GM19463 (cell line): ENCODE results near the gene NFKB2.

Experiments
- ATAC-seq: cut with Tn5 transposase; IDR thresholded peaks from one replicate; pipeline ENCODE4 v1.9.1; 2021; ENCODE audit warnings: mild to moderate bottlenecking, moderate library complexity; ENCODE audit not compliant: unreplicated experiment

Gene NFKB2

DNA sequence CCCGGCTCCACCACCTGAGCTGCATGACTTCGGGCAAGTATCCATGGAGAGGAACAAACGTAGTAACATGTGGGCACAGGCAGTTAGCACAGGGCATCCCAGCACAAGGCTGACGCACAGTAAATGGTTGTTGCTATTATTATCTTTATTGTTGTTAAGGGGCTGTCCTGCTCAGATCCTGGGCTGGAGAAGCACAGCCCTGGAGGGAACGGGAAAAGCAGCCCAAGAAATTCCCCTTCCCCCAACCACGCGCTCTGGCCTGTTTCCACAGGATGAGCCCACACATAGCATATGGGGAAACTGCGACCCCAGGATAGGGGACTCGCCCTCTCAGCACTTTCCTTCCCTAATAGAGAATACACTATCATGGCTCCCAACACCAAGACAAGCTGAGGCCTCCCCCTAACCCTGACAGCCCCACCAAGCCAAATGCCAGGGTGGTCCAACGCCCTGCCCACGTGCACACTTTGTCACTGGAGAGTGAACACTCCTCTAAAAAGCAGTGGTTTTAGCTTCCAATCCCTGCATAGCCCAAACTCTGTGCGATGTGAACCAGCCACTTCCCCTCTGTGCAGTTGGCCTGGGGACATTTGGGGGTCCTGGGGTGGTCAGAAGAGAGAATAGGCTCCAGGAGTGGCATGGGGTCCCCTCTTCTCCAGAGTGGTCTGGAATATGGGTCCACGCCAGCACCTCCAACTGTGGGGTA lies 12.1 kb downstream of the NFKB2 start:
- ATAC-seq, result no peak

DNA sequence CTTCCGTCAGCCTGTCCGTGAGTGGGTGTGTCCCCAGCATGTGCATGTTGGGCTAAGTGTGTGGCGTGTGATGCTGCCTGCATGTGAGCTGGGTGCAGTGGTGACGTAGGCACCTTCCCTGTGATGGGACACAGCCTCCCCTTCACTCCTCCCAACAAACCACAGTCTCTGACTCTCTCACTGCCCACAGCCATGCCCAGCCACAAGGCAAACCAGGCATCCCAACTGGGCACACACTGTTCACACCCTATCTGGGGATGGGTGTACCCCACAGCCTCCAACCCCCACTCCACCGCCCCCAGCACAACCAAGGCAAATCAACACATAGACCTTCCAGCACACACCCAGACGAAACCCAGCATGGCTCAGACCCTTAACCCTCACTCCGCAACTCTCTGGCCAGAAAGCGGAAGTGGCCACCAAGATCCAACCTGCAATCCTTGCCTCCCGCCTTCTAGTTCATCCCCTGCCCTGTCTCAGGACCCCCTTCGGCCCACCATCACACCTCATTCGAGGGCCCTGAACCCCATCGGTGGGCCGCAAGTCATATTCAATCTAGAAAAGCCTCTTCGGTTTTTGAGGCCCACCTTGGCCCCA lies 12.7 kb downstream of the NFKB2 start:
- ATAC-seq, result no peak

DNA sequence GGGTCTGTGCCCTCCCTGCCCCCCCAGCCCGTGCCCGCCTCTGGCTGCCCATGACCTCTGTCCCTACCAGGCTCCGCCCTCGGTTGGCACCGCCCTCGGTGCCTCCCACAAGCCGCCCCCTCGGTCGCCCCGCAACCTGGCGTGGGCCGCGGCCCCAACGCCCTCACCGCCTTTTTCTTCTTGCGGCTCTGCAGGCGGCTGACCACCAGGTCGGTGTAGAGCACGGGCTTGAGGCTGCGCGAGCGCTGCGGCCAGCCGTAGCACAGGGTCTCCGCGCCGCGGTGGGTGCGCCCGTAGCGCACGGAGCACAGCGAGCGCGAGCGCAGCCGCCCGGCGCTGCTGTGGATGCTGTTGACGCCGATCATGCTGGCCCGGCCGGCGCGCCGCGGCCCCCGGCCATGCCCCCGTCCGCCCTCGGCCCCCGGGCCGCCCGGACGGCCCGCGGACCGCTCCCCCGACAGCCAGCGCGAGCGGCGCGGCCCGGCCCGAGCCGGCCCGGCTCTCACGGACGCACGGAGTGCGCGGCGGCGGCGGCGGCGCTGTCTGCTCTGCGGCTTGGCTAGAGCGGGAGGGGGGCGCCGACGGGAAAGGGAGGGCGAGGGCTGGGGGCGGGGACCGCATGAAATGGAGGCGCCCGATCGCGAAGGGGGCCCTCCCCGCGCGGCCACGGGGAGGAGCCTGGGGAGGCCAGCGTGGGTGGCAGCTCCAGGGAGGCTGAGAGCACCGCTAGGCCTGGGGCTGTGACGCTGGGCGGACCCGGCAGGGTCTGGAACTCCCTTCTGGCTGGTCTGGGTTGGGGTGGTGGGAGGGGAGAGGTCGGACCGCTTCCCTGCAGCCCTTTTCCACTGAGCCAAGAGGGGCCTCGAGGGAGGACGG lies 13.5 kb downstream of the NFKB2 start:
- ATAC-seq, result no peak

DNA sequence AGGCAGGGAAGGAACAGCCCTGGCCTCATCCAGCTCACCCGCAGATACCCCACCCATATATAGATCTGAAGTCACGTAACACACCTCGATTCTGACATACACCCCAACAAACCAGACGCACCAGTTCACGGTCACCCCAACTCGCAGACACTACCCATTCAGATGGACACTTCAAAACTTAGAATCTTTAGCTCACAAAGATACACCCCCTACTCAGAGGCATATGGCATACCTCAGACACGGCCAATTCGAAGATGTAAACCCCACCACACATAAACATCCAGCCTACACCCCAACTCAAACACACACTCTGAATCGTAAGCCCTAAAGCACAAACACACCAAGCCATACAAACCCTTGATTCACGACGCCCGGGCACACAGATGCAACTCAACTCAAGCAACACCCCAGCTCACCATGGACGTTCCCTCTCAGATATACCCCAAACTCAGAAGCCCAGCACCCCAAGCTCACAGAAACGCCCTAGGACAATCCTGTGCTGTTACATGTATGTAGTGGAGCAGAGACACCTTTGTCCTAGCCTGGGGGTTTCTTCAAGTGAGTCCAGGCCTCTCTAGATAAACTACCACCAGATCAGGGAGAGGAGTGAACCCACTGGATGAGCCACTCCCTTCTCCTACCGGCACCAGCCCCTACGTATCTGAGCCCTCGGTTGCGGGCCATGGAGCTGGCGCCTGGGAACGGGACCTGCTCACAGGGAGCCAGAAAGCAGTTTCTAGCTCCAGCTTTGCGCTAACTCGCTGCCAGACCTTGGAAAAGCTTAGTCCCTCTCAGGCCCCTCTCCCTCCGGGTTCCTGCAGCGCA lies 14.3 kb downstream of the NFKB2 start:
- no peak for ATAC-seq

DNA sequence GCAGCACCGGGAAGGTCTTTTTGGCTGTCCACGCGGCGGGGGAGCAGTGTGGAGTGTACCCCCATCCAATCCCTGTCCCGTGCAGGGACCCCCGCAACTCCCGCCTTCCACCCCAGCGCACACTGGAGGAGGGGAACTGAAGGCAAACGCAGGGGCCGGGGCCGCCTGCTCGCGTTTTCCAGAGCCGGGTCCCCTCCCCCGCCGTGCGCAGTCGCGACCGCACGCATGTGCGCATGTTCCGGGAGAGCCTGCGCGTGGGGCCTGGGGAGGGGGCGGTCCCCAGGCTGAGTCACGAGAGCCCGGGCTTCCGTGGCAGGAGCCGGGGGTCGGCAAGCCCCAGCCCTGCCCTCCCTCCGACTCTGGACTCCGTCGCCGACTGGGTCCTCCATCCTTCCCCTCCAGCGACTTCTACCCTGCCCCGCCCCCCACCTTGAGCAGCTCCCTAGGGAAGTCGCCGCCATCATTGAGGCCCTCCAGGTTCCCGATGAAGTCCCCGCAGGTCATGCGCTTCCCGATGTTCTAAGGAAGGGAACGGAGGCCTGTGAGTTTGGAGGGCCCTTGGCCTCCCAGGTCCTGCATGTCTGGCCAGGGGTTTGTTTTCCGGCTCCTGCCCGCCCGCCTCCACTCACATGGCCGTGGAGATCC lies 15.0 kb downstream of the NFKB2 start:
- ATAC-seq, result no peak

DNA sequence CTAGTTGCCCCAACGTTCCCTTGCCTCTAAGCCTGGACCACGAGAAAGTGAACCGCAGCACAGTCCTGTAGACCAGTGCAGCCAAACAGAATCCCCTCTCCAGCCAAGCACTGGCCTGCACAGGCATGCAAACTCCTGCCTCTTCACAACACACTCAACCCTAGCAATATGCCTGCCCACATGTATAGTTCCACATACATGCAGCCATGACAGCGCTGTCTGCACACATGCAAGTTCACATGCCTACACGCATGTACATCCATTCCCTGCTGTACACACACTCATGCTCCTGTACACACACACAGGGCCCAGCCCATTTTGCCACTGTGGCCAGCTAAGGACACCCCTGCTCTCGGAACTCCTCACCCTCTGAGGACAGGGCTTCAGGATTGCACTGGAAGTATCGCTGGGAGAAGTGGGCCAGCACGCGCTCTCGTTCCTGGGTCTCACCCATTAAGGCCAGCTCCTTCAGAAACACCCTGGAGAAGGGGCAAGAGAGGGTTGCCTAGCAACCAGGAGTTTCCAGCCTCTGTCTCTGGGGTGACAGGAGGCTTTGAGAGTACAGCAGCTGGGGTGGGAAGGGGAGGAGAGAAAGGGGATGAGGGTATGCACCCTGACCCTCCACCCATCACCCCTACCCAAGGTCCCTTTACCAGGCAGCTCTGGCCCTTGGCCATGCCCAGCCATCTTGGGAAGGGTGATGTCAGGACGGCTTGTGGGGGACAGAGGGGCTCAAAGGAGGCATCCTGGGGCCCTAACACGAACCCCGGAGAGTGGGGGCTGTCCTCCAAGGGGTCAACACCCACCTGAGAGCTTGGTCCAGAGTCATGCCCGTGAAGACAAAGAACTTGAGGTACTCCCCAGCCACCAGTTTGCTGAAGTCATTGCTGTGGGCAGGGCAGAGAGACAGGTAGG lies 16.1 kb downstream of the NFKB2 start:
- ATAC-seq, result no peak

DNA sequence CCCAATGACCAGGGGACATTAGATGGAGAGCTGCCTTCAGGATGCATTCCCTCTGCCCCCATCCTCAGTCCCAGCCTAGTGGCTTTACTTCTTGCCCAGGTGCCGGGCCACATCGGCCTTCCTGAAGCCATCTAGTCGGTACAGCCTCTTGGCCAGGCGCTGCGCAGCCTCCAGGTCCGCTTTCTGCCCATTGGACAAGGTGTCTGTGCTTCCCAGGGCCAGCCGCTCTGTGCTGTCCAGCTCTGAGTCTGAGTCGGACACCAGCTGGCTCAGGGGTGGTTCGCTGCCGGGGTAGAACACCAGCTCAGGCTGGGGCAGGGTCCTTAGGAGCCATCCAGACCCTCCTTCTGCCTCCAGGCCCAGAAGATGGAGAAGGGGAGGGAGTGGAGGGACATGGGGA lies 16.8 kb downstream of the NFKB2 start:
- no peak for ATAC-seq

DNA sequence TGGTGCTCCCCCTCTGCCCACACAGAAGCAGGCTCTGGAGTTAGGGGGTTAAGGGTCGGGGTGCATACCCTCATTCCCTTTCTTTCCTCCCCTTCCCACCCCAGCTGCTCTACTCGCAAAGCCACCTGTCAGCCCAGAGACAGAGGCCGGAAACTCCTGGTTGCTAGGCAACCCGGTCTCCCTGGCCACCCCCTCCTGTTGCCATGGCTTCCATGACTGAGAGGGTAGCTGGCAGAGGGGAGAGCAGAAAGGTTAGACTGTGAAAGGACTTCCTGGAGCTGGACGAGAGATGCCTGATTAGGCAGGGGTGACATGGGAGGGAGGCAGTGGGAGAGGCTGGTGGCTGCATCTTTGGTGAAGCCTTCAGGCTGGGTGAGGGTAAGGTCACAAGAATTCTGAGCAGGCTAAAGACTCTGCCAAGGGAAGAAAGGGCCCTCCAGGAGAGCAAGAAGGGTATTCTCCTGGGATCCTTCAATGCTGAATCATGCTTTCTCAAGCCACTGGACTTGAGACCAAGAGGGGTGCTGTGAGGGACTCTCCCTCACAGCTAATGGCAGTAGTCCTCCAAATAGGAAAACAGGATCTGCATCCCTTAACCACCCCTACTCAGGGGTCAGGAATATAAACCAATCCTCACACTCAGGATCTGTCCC lies 17.7 kb downstream of the NFKB2 start:
- ATAC-seq, result no peak

DNA sequence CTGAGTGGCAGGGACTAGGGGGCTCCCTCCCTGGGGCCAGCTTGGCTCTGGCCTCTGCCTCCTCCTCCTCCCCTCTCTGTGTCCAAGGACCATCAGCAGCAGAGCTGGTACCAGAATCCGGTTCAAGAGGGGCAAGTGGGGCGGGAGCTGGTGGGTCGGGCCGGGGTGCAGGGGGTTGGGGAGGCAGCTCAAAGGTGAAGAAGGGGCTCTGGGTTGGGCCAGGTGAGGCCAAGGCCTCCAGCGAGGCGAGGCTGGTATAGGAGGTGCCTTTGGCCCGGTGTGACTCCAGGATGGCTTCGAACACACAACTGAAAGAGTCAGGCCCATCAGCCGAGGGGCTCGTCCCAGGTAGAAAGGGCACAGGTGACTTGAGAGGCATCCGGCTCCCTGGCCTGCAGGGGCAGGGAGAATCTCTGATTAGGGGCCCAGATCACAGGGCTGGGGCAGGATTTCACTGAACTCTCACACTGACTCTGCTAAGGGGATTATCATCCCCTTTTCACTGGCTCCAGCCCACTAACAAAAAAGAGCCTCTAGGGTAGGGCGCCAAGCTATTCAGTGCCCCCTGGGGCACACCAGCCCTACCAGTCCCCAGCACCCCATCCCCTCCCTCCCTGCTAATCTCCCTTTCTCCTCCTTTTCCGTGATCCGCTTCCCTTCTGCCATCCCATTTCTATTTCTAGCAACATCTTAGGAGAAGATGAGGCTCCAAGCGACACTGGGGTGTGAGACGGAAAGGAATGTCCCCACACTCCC lies 18.5 kb downstream of the NFKB2 start:
- ATAC-seq, result no peak

DNA sequence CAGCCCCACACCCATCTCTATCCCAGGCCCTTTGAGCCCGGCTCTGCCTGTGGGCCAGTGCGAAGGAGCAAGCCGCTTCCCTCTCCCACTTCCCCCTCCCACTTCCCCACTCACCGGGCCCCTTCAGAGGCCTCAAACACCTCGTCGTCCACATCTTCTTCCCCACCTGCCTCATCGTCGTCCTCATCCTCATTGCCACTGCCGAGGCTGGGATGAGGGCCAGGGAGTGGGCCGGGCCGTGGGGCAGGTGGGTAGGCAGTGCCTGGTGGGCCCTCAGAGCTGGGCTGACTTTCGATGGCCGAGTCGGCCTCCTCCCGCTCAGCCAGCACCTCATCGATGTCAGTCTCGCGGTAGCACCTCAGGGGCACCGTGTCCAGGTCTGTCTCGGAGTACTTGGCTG lies 19.2 kb downstream of the NFKB2 start:
- ATAC-seq, result no peak

DNA sequence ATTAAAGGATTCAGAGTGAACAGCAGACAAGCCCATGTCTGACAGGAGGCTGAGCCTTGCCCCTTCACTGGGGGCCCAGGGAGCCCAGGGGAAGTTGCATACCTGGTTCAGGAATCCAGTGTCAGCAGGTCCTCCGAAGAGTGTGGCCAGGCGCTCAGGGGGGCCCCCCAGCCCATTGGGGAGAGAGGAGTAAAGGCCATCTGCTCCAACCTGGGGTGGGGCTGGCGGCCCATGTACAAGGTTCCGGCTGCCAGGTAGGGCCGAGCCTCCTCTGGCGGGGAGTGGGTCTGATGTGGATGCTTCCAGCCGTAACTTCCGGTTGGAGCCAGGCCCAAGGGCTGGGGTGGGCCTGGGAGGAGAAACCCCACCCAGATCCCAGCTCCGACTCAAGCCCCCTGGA lies 20.8 kb downstream of the NFKB2 start:
- no peak for ATAC-seq

DNA sequence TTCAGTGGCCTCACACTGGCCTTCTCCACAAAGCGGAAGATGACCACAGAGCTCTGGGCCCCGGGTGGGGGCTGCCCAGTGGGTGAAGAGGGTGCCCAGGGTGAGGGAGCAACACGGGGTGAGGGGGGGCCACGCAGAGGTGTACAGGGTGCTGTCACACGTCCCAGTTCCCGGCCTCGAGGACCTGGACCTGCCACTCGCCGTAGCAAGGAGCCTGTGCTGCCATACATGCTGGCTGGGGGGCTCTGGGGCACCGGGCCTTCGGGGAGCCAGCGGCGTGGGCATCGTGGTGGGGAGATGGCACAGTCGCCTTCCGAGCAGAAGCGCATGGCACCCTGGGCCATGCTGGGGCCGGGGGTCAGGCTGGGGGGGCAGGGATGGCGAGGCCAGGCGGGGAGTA lies 21.2 kb downstream of the NFKB2 start:
- ATAC-seq, result no peak

DNA sequence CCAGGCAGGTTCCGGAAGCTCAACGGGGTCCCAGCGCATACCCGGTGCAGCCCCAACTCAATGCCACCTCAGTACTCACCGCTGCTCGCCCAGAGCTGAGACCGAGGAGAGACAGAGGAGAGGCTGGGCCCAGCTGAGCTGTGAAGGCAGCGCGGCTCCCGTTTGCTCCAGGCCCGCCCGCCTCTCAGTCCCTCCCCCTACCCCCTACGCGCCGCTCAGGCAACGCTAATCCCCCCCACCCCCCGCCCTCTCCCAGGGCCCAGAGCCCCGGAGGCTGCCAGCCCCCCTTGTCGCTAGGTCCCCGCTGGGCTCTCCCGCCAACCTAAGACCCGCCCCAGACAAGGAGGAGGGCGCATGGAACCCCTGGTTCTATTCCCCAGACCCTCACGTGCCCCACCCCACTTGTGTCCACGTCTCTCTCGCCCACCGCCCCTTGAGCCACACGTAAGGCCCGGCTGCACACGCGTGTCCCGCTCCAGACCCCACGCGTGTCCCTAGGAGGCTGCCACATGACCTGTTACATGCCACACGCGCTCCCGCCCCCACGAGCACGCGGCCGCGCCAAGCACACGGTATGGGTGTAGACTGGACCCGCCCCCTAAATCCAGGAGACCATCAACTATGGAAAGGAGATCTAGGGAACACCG lies 23.2 kb downstream of the NFKB2 start, which contains the start of gene PSD:
PSD (minus strand) TSS at position 164 of the 647 bp plus-strand sequence. CDS start 1,747 bp downstream, outside the sequence.
- no peak for ATAC-seq

DNA sequence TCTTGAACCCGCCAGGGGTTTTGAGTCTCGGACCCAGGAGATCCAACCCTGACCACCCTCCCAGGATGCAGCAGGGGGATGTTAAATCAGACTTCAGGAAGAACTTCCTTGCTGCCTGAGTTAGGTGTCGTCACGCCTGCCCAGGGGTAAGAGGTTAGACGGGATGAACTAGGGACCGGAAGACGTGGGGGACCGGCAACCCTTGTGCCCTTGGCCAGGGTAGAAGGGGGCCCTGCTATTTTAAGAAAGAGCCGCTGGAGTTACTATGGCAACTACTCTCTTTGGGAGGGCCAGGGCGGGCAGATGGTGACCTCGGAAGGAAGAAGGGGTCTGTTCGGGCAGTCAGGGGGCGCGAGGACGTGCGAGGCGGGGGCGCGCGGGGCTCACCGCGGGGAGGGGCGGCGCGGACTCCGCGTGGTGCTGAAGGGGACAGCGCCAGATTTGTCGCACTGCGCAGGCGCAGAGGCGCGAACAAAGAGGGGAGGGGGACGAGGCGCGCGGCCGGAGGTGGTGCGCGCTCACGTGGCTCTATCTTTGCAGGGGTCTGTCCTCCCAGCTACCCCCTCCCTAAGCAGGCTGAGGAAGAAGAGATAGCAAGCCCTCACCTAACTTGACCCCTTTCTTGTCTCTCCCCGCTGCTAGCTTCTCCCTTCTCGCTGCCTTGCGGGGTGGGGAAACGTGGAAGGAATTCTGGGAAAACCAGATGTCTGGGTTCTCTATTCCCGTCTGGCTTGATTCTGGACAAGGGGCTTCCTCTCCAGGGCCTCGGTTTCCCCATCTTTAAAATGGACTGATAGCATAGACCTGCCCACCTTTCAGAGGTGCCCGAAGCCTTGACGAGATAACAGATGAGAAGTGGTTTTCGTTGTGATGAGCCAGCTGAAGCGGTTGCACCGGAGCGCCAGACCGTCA lies 24.0 kb downstream of the NFKB2 start:
- no peak for ATAC-seq

DNA sequence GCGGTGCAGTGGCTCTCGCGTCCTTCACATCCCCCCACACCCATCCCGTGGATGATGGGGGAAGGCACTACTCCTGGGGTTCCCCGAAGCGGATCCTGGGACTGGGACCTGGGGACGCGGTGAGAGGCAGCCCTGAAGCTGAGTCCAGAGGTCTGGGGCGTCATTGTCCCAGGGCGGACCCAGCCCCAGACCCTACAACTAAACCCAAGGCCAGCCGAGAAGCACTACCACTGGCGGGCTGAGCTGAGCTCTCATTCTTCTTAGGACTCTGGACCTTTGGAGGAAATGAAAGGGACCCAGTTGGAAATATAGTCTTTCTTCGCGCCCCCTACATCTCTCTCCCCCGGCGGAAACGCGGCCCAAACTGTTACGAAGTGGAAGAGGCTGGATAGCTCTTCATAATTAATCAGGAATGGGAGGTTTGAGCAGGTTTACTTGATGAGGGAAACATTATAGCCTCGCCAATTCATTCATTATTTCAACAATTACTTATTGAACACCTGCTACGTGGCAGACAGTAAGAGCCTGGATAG lies 24.7 kb downstream of the NFKB2 start:
- ATAC-seq, result no peak

DNA sequence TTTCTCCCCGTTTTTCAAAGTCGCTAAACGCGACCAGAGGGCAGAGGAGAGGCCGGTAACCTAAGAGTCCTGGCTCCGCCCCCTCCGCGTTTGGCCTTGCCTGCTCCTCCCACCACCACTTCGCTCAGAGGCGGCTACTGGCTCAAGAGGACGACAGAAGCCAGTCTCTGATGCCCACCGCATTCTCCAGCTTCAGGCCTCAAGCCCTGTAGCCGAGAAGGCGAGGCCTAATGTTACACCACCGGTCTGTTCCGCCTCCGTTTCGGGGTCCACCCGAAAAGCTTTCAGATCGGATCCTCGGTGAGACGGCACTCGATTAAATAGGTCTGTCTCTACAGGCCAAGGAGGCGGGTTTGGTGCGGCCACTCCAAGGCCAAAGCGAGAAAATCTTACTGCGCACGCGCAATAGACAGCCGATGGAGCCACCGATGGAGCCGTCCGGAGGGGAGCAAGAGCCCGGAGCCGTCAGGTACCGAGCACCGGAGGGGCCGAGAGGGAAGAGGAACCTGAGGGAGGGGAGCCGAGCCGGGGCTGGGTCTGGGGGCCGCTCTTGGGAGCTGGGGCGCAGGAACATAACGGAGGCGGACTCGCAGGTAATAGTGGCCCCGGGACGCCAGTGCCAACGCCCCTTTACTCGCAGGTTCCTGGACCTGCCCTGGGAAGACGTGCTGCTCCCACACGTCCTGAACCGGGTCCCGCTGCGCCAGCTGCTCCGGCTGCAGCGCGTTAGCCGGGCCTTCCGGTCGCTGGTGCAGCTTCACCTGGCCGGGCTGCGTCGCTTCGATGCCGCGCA lies 25.4 kb downstream of the NFKB2 start, which contains the start of gene FBXL15:
FBXL15 (plus strand) TSS at position 123 of the 793 bp plus-strand sequence; CDS start at position 417, 294 bp downstream.
- ATAC-seq, result peak; percentile 75
